Lower lobe of right lung (tissue), 2 donors: Measurements from ENCODE around the gene HDLBP. TPM values are rescaled to one million over a fixed set of nuclear protein-coding genes. Genes with fewer than 3 reads are reported as not detected.

Experiments
- ATAC-seq, 2 donors: fragments of 200-7000 bp; cut with Tn5 transposase; one replicate each; pipeline ENCODE4 v1.9.1; 2020 to 2022; ENCODE audit warnings: mild to moderate bottlenecking in 2 of 2, moderate library complexity in 2 of 2
- DNase-seq: peaks from one replicate; pipeline ENCODE4 v3.0.0-alpha.2; 2020
- H3K27ac ChIP-seq: fragments of 200-600 bp; one replicate; pipeline ENCODE4 v1.8.0; 2022
- H3K27me3 ChIP-seq: fragments of 200-600 bp; one replicate; pipeline ENCODE4 v1.8.0; 2022; ENCODE audit warnings: low read depth
- H3K36me3 ChIP-seq: fragments of 200-600 bp; one replicate; pipeline ENCODE4 v1.8.0; 2022; ENCODE audit warnings: mild to moderate bottlenecking
- H3K4me1 ChIP-seq: fragments of 200-600 bp; one replicate; pipeline ENCODE4 v1.8.0; 2022
- H3K4me3 ChIP-seq: fragments of 200-600 bp; one replicate; pipeline ENCODE4 v1.8.0; 2022; ENCODE audit warnings: mild to moderate bottlenecking
- H3K9me3 ChIP-seq: fragments of 200-600 bp; one replicate; pipeline ENCODE4 v1.8.0; 2022
- intact Hi-C: fragments of 100-400 bp; cut with DNase I; formaldehyde crosslinking; loops from one replicate; pipeline ENCODE4 v1.11.0; 2022
- total RNA-seq: library from RNA; stranded (reverse); fragmentation: NEBNext Ultra II Directional; extraction: Animal tissue kit (Norgen Biotek cat#: 25700); gene quantifications from one replicate; pipeline ENCODE4 v1.2.1, GENCODE V29; 2021
- TF ChIP-seq, protein P1 (sequence below): fragments of 200-600 bp; IDR thresholded peaks from one replicate; pipeline ENCODE4 v1.8.0; 2022; ENCODE audit warnings: antibody characterized with exemption, mild to moderate bottlenecking
- donor health status: DM: no; HTN: yes; CAD: no; lungs with severe emphysema.

Gene HDLBP
- total RNA-seq, 1 donor from 2014 or later, result 387 TPM

DNA sequence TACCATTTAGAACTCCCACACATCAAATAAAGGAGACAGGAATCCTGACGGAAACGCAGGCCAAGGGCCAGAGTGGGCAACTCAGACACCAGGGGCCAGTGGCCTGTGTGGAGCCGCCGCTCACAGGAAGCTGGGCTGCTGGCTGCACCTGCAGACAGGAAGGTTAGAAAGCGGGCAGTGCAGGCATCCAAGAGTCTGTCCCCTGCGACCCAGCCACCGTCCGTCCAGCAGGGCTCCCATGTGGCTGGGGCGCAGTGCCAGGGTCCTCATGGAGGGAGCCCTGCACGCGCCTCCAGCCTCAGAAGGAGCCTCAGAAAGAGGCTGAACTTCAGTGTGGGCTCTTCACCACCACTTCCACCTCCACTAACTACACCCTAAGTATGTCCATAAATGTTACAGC is 129.5 kb downstream of the HDLBP start:
- intact Hi-C loops, result no loop called here
- DNase-seq (no peak), ATAC-seq (no peak)
- H3K9me3 ChIP-seq, result no peaks in the 10 kb centered on the region
- no peaks in the 10 kb centered on the region for H3K4me1 ChIP-seq
- H3K27ac ChIP-seq, result no peak overlapping the region
- no peak overlapping the region for H3K4me3 ChIP-seq
- peaks cover 26% of the 10 kb centered on the region for H3K36me3 ChIP-seq
- no peaks in the 10 kb centered on the region for H3K27me3 ChIP-seq
- TF ChIP-seq, protein P1, sequence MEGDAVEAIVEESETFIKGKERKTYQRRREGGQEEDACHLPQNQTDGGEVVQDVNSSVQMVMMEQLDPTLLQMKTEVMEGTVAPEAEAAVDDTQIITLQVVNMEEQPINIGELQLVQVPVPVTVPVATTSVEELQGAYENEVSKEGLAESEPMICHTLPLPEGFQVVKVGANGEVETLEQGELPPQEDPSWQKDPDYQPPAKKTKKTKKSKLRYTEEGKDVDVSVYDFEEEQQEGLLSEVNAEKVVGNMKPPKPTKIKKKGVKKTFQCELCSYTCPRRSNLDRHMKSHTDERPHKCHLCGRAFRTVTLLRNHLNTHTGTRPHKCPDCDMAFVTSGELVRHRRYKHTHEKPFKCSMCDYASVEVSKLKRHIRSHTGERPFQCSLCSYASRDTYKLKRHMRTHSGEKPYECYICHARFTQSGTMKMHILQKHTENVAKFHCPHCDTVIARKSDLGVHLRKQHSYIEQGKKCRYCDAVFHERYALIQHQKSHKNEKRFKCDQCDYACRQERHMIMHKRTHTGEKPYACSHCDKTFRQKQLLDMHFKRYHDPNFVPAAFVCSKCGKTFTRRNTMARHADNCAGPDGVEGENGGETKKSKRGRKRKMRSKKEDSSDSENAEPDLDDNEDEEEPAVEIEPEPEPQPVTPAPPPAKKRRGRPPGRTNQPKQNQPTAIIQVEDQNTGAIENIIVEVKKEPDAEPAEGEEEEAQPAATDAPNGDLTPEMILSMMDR, result no peak

- intact Hi-C loops, result no loop called here
- Histone ChIP-seq H3K27ac (no peak overlapping the region), H3K4me1 (no peaks in the 10 kb centered on the region), H3K9me3 (no peaks in the 10 kb centered on the region), H3K27me3 (no peaks in the 10 kb centered on the region), H3K4me3 (no peak overlapping the region), H3K36me3 (peaks cover 37% of the 10 kb centered on the region)
- TF ChIP-seq, protein P1, result no peak
- ATAC-seq (no peak), DNase-seq (no peak)
Measured at GRCh38 chr2:241184901-241185300, 130.6 kb downstream of the HDLBP start.

DNA sequence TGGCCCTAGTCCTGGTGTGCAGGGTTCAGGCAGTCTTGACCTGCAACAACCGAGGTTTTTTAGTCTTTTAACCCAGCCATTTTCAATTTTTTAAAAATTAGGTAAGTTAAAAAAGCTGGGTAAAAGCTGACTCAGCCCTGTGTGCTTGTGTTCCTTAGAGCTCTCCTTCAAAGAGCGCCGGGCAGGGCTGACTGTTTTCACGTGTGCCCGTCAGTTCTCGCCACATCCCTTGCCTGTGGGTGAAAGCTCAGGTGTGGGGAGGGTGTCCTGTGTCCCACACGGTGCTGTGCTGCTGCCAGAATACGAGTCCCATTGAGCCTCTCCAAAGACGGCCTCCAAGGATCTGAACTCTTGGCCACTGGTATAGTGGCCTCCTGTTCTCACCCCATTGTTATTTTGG is 132.3 kb downstream of the HDLBP start:
- Histone ChIP-seq H3K27ac (no peak overlapping the region), H3K4me1 (no peaks in the 10 kb centered on the region), H3K36me3 (peaks cover 49% of the 10 kb centered on the region), H3K4me3 (no peak overlapping the region), H3K9me3 (no peaks in the 10 kb centered on the region), H3K27me3 (no peaks in the 10 kb centered on the region)
- no peak for DNase-seq
- TF ChIP-seq, protein P1, result no peak
- ATAC-seq, result no peak
- intact Hi-C loops, result no loop called here

GRCh38 chr2:241182531-241183133 is 132.8 kb downstream of the HDLBP start:
- Histone ChIP-seq H3K27ac (no peak overlapping the region), H3K9me3 (no peaks in the 10 kb centered on the region), H3K4me1 (no peaks in the 10 kb centered on the region), H3K36me3 (peaks cover 53% of the 10 kb centered on the region), H3K4me3 (no peak overlapping the region), H3K27me3 (no peaks in the 10 kb centered on the region)
- intact Hi-C loops, result no loop called here
- TF ChIP-seq, protein P1, result no peak
- no peak for ATAC-seq
- DNase-seq, result no peak

- Histone ChIP-seq H3K36me3 (peaks cover 58% of the 10 kb centered on the region), H3K4me1 (no peaks in the 10 kb centered on the region), H3K27ac (no peak overlapping the region), H3K9me3 (no peaks in the 10 kb centered on the region), H3K4me3 (no peak overlapping the region), H3K27me3 (no peaks in the 10 kb centered on the region)
- intact Hi-C loops, result no loop called here
- DNase-seq, result no peak
- TF ChIP-seq, protein P1, result no peak
- ATAC-seq, result no peak
Measured at GRCh38 chr2:241182126-241182525, 133.3 kb downstream of the HDLBP start.

DNA sequence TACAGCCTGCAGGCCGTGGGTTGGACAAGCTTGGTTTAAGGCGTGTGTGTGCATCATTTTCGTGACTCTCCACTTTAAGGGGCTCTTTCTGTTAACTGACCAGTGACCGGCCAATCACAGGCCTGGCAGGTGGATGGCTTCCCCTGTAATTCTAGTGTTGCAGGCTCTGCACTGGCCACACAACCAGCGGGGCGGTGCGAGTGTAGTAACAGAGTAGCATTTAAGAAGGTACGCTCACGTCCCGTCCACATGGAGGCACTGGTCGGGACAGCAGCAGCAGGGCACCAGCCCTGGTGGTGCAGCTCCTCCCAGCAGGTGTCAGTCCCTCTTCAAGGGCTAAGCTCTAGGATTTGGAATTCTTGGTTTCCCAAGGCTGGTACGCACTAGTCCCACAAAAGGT is 135.0 kb downstream of the HDLBP start:
- no peak overlapping the region for H3K27ac ChIP-seq
- intact Hi-C loops, result no loop called here
- H3K36me3 ChIP-seq, result peaks cover 67% of the 10 kb centered on the region
- TF ChIP-seq, protein P1, result no peak
- H3K4me1 ChIP-seq, result no peaks in the 10 kb centered on the region
- no peak for ATAC-seq
- no peak overlapping the region for H3K4me3 ChIP-seq
- DNase-seq, result no peak
- H3K27me3 ChIP-seq, result no peaks in the 10 kb centered on the region
- H3K9me3 ChIP-seq, result no peaks in the 10 kb centered on the region
